ENCODE measurements around the gene SEMA4D.
"Not testable (repeated sequence)": the region's sequence is repeated elsewhere in the genome, so short reads cannot be mapped to it uniquely, and the experiment has no call there.

Gene SEMA4D

GRCh38 chr9:89475891-89476440 lies 21.9 kb downstream of the SEMA4D start:
- H4K20me1 ChIP-seq (ENCODE audit: insufficient read depth, low read length) = 0 out of 2 replicates have a peak, but pooled peaks cover 2% of the 10 kb centered on the region
- H3K36me3 ChIP-seq (replicated peaks; ENCODE audit: low read depth, low read length) = peaks cover 3% of the 10 kb centered on the region
- H3K9me3 ChIP-seq (ENCODE audit: insufficient read depth, low read length) = no peaks in the 10 kb centered on the region
- no peaks in the 10 kb centered on the region for H3K79me2 ChIP-seq (ENCODE audit: low read length)
- H3K4me2 ChIP-seq (ENCODE audit: low read length) = no peak overlapping the region
- peaks cover 7% of the 10 kb centered on the region for H3K4me1 ChIP-seq (ENCODE audit: low read length)
- H2AFZ ChIP-seq (ENCODE audit: low read depth, low read length) = no peak overlapping the region
- no peak overlapping the region for H3K4me3 ChIP-seq (ENCODE audit: low read length)
- TF ChIP-seq EZH2phosphoT487 (IDR thresholded peaks at IDR 0.05; ENCODE audit: low read depth) (no peak), CTCF (IDR thresholded peaks at IDR 0.05; ENCODE audit: low read depth, low read length) (no peak)
- no peak overlapping the region for H3K9ac ChIP-seq (ENCODE audit: low read length)
- H3K27me3 ChIP-seq (ENCODE audit: low read depth, low read length) = no peaks in the 10 kb centered on the region
- H3K27ac ChIP-seq (ENCODE audit: low read length) = no peak overlapping the region

- H3K27ac ChIP-seq (ENCODE audit: low read length) = no peak overlapping the region
- no peaks in the 10 kb centered on the region for H3K27me3 ChIP-seq (ENCODE audit: low read depth, low read length)
- TF ChIP-seq EZH2phosphoT487 (IDR thresholded peaks at IDR 0.05; ENCODE audit: low read depth) (no peak), CTCF (IDR thresholded peaks at IDR 0.05; ENCODE audit: low read depth, low read length) (no peak)
- H3K9ac ChIP-seq (ENCODE audit: low read length) = no peak overlapping the region
- no peak overlapping the region for H3K4me2 ChIP-seq (ENCODE audit: low read length)
- no peak overlapping the region for H3K4me3 ChIP-seq (ENCODE audit: low read length)
- H3K36me3 ChIP-seq (replicated peaks; ENCODE audit: low read depth, low read length) = peaks cover 3% of the 10 kb centered on the region
- no peaks in the 10 kb centered on the region for H3K9me3 ChIP-seq (ENCODE audit: insufficient read depth, low read length)
- 0 out of 2 replicates have a peak, but pooled peaks cover 2% of the 10 kb centered on the region for H4K20me1 ChIP-seq (ENCODE audit: insufficient read depth, low read length)
- H3K79me2 ChIP-seq (ENCODE audit: low read length) = no peaks in the 10 kb centered on the region
- no peak overlapping the region for H2AFZ ChIP-seq (ENCODE audit: low read depth, low read length)
- peaks cover 7% of the 10 kb centered on the region for H3K4me1 ChIP-seq (ENCODE audit: low read length)
Observed at GRCh38 chr9:89474939-89475338, 23.0 kb downstream of the SEMA4D start.

GRCh38 chr9:89473762-89474469 lies 24.0 kb downstream of the SEMA4D start:
- H3K9ac ChIP-seq (ENCODE audit: low read length) = no peak overlapping the region
- H3K27ac ChIP-seq (ENCODE audit: low read length) = no peak overlapping the region
- no peak overlapping the region for H3K4me3 ChIP-seq (ENCODE audit: low read length)
- peak overlapping the region; percentile 26; the same call in 1 of the 2 replicates for H3K4me2 ChIP-seq (ENCODE audit: low read length)
- H3K27me3 ChIP-seq (ENCODE audit: low read depth, low read length) = no peaks in the 10 kb centered on the region
- H2AFZ ChIP-seq (ENCODE audit: low read depth, low read length) = no peak overlapping the region
- TF ChIP-seq CTCF (IDR thresholded peaks at IDR 0.05; ENCODE audit: low read depth, low read length) (no peak), EZH2phosphoT487 (IDR thresholded peaks at IDR 0.05; ENCODE audit: low read depth) (no peak)
- peaks cover 7% of the 10 kb centered on the region for H3K4me1 ChIP-seq (ENCODE audit: low read length)
- no peaks in the 10 kb centered on the region for H3K36me3 ChIP-seq (replicated peaks; ENCODE audit: low read depth, low read length)
- 0 out of 2 replicates have a peak, but pooled peaks cover 2% of the 10 kb centered on the region for H4K20me1 ChIP-seq (ENCODE audit: insufficient read depth, low read length)
- no peaks in the 10 kb centered on the region for H3K79me2 ChIP-seq (ENCODE audit: low read length)
- H3K9me3 ChIP-seq (ENCODE audit: insufficient read depth, low read length) = no peaks in the 10 kb centered on the region

GRCh38 chr9:89471796-89472320 lies 26.1 kb downstream of the SEMA4D start:
- not testable (repeated sequence) for H3K4me2 ChIP-seq (ENCODE audit: low read length); H3K36me3 ChIP-seq (replicated peaks; ENCODE audit: low read depth, low read length); H3K9me3 ChIP-seq (ENCODE audit: insufficient read depth, low read length); H3K4me3 ChIP-seq (ENCODE audit: low read length); H2AFZ ChIP-seq (ENCODE audit: low read depth, low read length); H4K20me1 ChIP-seq (ENCODE audit: insufficient read depth, low read length); H3K79me2 ChIP-seq (ENCODE audit: low read length); H3K9ac ChIP-seq (ENCODE audit: low read length); H3K27ac ChIP-seq (ENCODE audit: low read length); H3K27me3 ChIP-seq (ENCODE audit: low read depth, low read length)
- H3K4me1 ChIP-seq (ENCODE audit: low read length) = peaks cover 13% of the 10 kb centered on the region
